ENCODE data around the gene SH3TC1.

SH3TC1 gene

GRCh38 chr4:8273450-8273849, 74.4 kb downstream of the SH3TC1 start:
- no peak overlapping the region for H3K27ac ChIP-seq
- TF ChIP-seq CTCF (conservative IDR thresholded peaks at IDR 0.05) (no peak), ZFX (IDR thresholded peaks at IDR 0.05) (no peak)

- TF ChIP-seq CTCF (conservative IDR thresholded peaks at IDR 0.05) (no peak), ZFX (IDR thresholded peaks at IDR 0.05) (no peak)
- no peak overlapping the region for H3K27ac ChIP-seq
Observed at GRCh38 chr4:8274066-8274652, 75.1 kb downstream of the SH3TC1 start.

- no peak for TF ChIP-seq ZFX (IDR thresholded peaks at IDR 0.05)
- TF ChIP-seq CTCF (conservative IDR thresholded peaks at IDR 0.05), result no peak
- H3K27ac ChIP-seq, result no peak overlapping the region
Observed at GRCh38 chr4:8274765-8275547, 75.9 kb downstream of the SH3TC1 start.

GRCh38 chr4:8275548-8275910, 76.4 kb downstream of the SH3TC1 start:
- TF ChIP-seq ZFX (IDR thresholded peaks at IDR 0.05), result no peak
- no peak for TF ChIP-seq CTCF (conservative IDR thresholded peaks at IDR 0.05)
- H3K27ac ChIP-seq, result no peak overlapping the region

GRCh38 chr4:8276358-8277240, 77.5 kb downstream of the SH3TC1 start:
- no peak overlapping the region for H3K27ac ChIP-seq
- TF ChIP-seq CTCF (conservative IDR thresholded peaks at IDR 0.05) (no peak), ZFX (IDR thresholded peaks at IDR 0.05) (no peak)

GRCh38 chr4:8277356-8278008, 78.4 kb downstream of the SH3TC1 start:
- no peak overlapping the region for H3K27ac ChIP-seq

More at GRCh38 chr4:8277356-8278008, 78.4 kb downstream of the SH3TC1 start:
- no peak for TF ChIP-seq CTCF (conservative IDR thresholded peaks at IDR 0.05)
- TF ChIP-seq ZFX (IDR thresholded peaks at IDR 0.05), result no peak

Measured in C4-2B (cell line).